Activated gamma-delta T cell (primary cell): Measurements from ENCODE around the gene TRIP4.
"Not testable (repeated sequence)": the region's sequence is repeated elsewhere in the genome, so short reads cannot be mapped to it uniquely, and the experiment has no call there.

Source experiments
- DNase-seq: peaks from one replicate; lab custom pipeline; 2025; lab: John Stamatoyannopoulos, UW

TRIP4 gene

DNA sequence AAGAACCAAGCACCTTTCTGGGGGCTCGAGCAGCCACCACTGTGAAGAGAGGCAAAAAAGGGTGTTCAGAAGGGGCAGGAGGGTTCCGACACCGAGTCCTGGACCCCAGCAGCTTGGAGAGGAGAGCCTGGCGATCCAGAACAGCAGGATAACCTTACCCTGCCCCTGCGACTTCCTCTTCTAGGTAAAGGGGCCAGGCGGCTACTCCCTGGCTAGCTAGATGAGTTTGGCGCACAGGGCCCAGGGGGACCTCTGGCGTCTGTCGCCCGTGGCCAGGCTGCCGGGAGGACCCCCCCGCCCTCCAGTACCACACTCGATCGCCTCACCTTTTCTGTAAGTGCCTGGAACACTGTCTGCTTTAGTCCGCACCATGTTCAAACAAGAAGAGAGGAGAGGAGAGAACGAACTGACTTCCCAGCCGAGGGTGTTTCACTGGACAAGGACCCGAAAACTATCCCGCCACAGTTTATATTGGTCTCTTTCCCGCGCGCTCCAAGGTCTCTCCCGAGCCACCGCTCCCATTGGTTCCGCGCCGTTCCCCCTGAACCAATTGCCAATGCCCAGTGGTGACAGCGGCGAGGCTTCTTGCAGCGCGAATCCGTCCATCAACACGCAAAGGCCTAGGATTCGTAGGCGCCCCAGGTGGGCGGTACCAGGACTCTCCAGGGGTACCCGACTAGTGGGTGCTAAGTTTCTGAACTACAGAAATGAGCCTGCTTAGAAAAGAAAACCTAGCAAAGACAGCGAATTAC is 6.5 kb upstream of the TRIP4 start, which contains the start of gene PCLAF:
Gene PCLAF, minus strand, starts transcription at position 442 of the 752 bp plus-strand sequence. Its CDS starts 70 bp downstream, at position 372.
- DNase-seq: peak; percentile 72

GRCh38 chr15:64383760-64384159 is 3.9 kb upstream of the TRIP4 start:
- DNase-seq: no peak

DNA sequence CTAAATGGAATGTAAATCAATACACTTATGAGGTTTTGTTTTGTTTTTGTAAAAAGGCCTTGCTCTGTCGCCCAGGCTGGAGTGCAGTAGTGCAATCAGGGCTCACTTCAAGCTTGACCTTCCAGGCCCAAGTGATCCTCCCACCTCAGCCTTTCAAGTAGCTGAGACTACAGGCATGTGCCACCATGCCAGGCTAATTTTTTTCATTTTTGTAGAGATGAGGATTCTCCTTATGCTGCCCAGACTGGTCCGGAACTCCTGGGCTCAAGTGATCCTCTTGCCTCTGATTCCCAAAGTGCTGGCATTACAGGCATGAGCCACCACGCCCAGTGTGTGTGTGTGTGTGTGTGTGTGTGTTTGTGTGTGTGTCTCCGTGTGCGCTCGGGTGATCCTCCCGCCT is 1.3 kb upstream of the TRIP4 start:
- no peak for DNase-seq

DNA sequence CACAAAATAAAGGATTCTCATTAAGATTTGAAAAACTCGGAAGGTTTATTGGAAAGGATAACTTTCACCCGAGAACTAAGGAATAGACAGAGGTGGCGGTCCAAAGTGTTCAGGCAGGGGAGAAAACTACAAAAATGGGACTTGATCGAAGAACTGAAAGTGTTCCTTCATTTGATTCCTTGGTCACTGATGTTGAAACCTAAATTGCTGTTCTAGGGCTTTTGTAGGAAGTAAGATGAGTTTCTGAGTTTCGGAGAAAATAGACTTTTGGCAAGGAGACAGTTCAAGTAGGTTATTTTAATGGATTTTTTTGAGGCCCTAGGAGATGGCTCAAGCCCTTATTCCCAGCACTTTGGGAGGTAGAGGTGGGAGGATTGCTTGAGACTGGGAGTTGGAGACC is 1.4 kb downstream of the TRIP4 start:
- DNase-seq: no peak

DNA sequence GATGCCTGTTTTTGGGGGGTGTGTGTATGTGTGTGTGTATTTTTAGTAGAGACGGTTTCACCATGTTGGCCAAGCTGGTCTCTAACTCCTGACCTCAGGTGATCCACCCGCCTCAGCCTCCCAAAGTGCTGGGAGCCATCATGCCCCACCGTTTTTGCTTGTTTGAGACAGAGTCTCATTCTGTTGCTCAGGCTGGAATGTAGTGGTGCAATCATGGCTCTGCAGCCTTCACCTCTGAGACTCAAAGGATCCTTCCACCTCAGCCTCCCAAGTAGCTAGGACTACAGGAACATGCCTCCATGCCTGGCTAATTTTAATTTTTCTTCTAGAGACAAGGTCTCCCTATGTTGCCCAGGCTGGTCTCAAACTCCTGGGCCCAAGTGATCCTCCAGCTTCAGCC is 4.8 kb downstream of the TRIP4 start:
- not testable (repeated sequence) for DNase-seq

DNA sequence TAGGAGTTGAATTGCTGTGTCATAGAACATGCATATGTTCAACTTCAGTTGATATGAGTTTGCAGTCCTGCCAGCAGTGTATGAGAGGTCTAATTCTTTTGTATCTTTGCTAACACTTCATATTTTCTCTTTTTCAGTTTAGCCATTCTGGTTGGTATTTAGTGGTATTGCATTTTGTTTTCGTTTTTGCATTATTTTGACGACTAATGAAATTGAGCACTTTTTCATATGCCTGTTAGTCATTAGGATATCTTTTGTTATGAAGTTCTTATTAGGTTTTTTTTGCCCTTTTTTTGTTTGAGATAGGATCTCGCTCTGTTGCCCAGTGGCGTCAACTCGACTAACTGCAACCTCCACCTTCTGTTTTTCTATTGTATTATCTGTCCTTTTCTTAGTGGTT is 9.2 kb downstream of the TRIP4 start:
- no peak for DNase-seq

DNA sequence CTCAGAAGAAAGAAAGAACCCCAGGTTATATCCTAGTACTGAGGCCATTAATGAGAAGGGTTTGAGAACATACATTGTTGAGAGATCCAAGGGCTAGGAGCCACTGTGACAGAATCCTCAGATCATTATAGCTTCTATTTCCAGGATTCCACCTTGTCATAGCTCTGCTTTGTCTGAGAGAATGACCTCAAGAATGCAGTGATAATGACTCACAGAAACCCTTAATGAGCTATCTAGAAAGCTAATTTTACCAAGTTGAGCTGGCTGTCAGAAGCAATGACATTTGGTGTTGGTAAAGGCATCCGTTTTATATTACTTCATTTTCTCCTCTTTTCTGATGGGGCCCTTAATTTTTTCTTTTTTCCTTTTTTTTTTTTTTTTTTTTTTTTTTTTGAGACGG is 10.9 kb downstream of the TRIP4 start:
- no peak for DNase-seq

DNA sequence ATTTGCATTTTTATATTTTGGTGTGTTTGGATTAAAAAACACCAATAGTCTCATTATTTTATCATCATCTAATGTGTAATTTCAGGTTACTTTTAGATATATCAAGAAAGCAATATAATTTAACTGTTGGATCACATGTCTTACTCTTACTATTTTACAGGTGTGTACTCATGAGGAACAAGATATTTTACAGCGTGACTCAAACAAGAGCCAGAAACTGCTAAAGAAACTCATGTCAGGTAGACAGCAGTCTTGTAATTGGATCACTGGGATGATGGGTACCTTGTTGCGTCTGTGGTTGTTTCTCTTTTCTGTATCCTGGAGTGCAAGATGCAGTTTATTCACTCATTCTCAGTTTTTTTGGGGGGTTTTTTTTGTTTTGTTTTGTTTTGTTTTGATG is 12.9 kb downstream of the TRIP4 start:
- no peak for DNase-seq

DNA sequence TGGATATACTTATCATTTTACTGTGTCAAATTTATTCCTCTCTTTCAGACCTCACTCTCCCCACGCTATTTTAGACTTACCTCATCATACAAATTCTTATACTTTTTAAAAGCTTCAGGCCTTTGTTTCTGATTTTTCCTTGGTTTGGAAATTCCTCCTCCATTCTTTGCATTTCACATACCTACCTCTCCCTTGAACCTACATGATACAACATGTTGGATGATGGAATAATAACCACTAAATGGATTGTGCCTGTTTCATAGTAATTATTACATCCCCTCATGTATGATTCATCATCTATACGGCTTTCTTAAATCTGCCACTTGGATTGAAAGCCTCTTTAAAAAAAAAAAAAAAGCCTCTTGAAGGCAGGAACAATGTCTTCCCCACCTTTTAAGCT is 24.6 kb downstream of the TRIP4 start:
- DNase-seq: no peak

- DNase-seq: no peak
Observed at GRCh38 chr15:64422697-64423096, 35.1 kb downstream of the TRIP4 start.

DNA sequence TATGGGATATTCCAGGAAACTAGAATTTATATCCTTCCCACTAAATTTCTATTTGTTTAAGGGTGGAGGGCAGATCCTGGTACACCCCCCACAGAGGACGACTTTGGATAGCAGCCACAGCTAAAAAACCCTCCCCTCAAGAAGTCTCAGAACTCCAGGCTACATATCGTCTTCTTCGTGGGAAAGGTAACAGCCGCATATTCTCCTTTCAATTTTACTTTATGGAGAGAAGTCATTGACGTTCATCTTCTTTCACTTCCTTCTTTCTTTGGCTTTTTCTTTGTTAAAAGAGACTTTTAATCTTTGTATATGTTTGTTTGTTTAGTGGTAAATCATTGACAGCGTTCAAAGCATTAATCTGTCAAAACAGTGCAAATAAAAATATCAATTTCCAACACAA is 36.3 kb downstream of the TRIP4 start:
- no peak for DNase-seq

DNA sequence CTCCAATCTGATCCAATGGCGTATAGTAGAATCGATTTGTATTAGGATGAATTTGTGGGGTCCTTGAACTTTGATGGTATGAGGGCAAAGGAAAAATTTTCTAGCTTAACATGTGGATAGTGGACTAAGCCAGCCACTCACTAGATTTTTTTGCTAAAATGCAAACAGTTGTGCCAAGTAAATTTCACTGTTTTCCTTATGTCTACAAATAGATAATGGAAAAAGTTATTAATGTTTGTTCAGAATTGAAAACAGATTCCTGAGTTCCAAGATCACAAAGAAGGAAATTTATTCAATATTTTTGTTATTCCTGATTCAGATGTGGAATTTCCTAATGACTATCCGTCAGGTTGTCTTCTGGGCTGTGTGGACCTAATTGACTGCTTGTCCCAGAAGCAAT is 37.6 kb downstream of the TRIP4 start:
- DNase-seq: no peak

DNA sequence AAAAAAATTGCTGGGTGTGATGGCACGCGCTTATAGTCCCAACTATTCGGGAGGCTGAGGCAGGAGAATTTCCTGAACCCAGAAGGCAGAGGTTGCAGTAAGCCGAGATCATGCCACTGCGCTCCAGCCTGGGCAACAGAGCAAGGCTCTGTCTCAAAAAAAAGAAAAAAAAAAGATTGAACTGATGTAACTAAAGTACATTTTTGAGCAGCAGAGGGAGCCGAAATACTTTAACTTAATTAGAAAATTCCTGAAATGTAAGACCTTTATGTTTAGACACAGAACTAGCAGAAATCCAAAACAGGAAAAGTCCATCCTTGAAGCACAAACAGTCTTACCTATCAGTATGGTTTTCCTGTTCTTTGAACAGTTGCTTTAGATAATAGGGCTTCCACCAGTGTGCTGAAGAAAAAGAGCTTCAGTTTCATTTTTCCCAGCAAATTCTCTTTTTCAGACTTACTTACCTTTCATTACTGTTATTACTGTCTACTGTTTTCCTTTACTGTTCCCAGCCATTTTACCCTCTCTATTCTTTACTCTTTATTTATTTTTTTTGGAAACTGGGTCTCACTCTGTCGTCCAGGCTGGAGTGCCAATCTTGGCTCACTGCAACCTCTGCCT is 39.3 kb downstream of the TRIP4 start:
- no peak for DNase-seq

GRCh38 chr15:64429448-64429847 is 41.8 kb downstream of the TRIP4 start:
- DNase-seq: no peak

DNA sequence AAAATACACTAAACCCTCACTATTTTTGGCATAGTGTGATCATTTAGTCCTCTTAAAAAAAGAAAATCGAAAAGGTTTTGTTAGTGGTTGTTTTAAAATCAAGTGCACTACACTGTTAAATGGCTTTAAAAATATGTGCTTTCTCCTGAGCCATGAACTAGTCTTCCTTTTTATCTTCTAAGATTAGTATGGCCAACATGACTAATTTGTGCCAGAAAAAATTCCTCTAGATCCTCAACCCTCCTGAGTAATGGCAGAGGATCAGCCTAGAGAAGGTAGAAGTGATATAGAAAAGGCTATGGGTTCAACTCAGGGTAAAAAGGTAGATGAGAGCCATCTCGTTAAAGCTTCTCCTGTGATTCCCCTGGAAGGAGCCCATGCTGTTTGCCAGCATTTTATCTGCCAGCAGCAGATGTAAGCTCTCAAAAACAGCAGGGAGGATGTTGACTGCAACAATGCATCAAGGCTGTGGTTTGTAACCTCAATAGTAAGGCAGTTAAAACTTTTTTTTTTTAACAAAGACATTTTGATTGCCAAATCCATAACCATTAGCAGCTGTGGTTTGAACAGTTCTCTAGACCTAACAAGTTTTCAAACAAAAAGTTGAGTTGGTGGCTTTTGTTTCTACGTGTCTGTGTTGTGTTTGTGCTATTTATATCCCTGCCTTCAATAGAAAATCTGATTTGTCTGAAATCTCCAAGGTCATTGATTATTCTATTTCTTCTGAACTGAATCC is 42.5 kb downstream of the TRIP4 start:
- DNase-seq: no peak

GRCh38 chr15:64437982-64438381 is 50.3 kb downstream of the TRIP4 start:
- DNase-seq: no peak

DNA sequence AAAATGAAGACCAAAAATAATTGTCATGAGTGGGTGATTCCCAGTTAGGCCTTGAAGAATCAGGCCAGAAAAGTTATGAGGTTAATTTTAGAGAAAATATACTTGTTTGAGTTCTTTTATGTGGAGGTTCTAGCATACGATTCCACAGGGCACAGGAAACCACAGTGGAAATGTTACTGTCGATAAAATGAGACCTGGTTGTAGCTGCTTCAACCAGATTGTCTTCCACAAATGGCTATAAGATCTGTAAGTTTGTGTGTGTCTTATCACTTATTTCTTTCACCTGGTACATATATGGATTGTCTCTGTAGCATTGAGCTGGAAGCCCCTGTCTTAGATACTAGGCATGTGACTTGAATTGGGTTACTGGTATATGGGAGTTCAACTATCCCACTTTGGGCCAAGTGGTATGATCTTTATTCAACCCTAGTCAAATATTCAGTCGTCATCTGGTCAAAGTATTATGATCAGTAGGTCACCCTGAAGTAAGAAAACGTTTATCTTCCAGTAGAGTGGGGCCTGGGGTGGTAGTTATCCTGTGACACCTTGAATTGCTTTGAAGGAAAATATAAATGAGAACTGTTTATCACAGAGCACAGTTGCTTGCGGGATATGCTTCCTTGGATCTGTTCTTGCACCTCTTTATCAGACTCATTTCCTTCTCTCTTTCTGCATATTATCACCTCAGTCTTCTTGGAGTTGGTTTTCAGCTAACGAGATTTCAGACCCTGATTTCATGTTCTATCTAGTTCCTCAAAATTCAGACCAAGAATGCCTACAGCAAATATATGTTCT is 51.2 kb downstream of the TRIP4 start:
- DNase-seq: no peak

- no peak for DNase-seq
Observed at GRCh38 chr15:64441852-64442251, 54.2 kb downstream of the TRIP4 start.

GRCh38 chr15:64443016-64443415 is 55.4 kb downstream of the TRIP4 start:
- DNase-seq: no peak

- DNase-seq: no peak
Observed at GRCh38 chr15:64443747-64444621, 56.3 kb downstream of the TRIP4 start.

DNA sequence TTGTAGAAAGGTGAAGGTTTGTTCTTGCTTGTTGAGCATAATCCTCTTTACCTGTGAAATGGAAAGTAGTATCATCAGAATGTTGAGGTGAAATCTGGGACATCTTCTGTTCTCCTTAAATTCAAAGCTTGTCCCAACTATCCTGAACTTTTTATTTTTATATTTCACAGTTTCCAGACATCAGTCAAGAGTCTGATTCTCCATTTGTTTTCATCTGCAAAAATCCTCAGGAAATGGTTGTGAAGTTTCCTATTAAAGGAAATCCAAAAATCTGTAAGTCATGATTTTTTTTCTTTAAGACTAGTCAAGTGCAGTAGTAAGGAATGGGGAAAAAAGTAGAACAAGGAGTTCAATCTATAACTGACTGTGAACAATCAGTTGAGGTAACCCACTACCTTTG is 57.2 kb downstream of the TRIP4 start:
- DNase-seq: no peak
